A549 (cell line): Measurements from ENCODE around the gene GLT6D1. TPM values are rescaled to one million over a fixed set of nuclear protein-coding genes. Genes with fewer than 3 reads are reported as not detected.

Source experiments
- ATAC-seq, 2 experiments: fragments of 200-7000 bp in 1 of 2; fragments of >200 bp in 1 of 2; cut with Nextera tagmentation in 1 of 2; cut with Tn5 transposase in 1 of 2; 3 replicates each; pipeline versions ENCODE4 v1.8.0 to v1.9.1; 2018 to 2020; ENCODE audit warnings: mild to moderate bottlenecking in 1 of 2, moderate library complexity in 1 of 2
- CTCF ChIA-PET: fragments of 300-600 bp; sonication (Branson Sonifier 250); formaldehyde crosslinking; extraction: SDS; loops from one replicate; lab custom pipeline; 2021; ENCODE audit warnings: antibody characterized with exemption, inconsistent platforms; lab: Yijun Ruan, JAX
- POLR2A ChIA-PET: fragments of 350-600 bp; formaldehyde crosslinking; extraction: SDS; loops from one replicate; lab custom pipeline; 2021; ENCODE audit warnings: antibody characterized with exemption, inconsistent platforms; lab: Yijun Ruan, JAX
- DNase-seq, 2 experiments: peaks; one replicate each; pipeline versions ENCODE4 v3.0.0 to v3.0.0-alpha.2; 2011 to 2016; ENCODE audit warnings: low read depth in 1 of 2, low spot score in 1 of 2
- FAIRE-seq: peaks from 2 replicates; lab custom pipeline; 2011; peaks lifted over from hg19 to GRCh38; lab: Jason Lieb, UNC
- H3K27ac ChIP-seq, 2 experiments: fragments of >200 bp; sonication (Bioruptor Twin); formaldehyde crosslinking; 3 replicates each; pipeline ENCODE4 v1.5.1; 2016 to 2017
- H3K4me1 ChIP-seq: fragments of >200 bp; sonication (Bioruptor Twin); formaldehyde crosslinking; 3 replicates; pipeline ENCODE4 v1.6.1; 2016
- H3K4me2 ChIP-seq: fragments of >200 bp; sonication (Bioruptor Twin); formaldehyde crosslinking; 3 replicates; pipeline ENCODE4 v1.6.1; 2016
- H3K4me3 ChIP-seq: fragments of >200 bp; sonication (Bioruptor Twin); formaldehyde crosslinking; 3 replicates; pipeline ENCODE4 v1.5.1; 2016
- H3K9me3 ChIP-seq: fragments of >200 bp; sonication (Bioruptor Twin); formaldehyde crosslinking; 3 replicates; pipeline ENCODE4 v1.6.1; 2016
- BCL3 ChIP-seq: fragments of >200 bp; sonication (Bioruptor Twin); formaldehyde crosslinking; IDR thresholded peaks from 3 replicates; pipeline ENCODE4 v1.6.1; 2016
- CBX2 ChIP-seq: fragments of 200-600 bp; sonication (generic); IDR thresholded peaks from 2 replicates; pipeline ENCODE4 v1.6.1; 2016; ENCODE audit warnings: low read depth, mild to moderate bottlenecking, borderline replicate concordance
- CBX8 ChIP-seq: fragments of 200-600 bp; sonication (generic); IDR thresholded peaks from 2 replicates; pipeline ENCODE4 v1.6.1; 2016
- EP300 ChIP-seq, 2 experiments: fragments of >200 bp; sonication (Bioruptor Twin); formaldehyde crosslinking; IDR thresholded peaks; 2 replicates in 1 of 2; 3 replicates in 1 of 2; pipeline ENCODE4 v1.6.1; 2016 to 2017
- FOSB ChIP-seq: fragments of 250-450 bp; sonication (Bioruptor Pico); IDR thresholded peaks from 2 replicates; pipeline ENCODE4 v1.5.0; 2020; ENCODE audit warnings: mild to moderate bottlenecking, moderate library complexity
- FOXS1 ChIP-seq: fragments of 250-450 bp; sonication (Bioruptor Pico); IDR thresholded peaks from 2 replicates; pipeline ENCODE4 v1.5.0; 2020; ENCODE audit warnings: mild to moderate bottlenecking, moderate library complexity
- HOXA7 ChIP-seq: fragments of 250-450 bp; sonication (Bioruptor Pico); IDR thresholded peaks from 2 replicates; pipeline ENCODE4 v1.5.0; 2020; ENCODE audit warnings: mild to moderate bottlenecking, moderate library complexity
- JUNB ChIP-seq: fragments of >200 bp; sonication (Bioruptor Twin); formaldehyde crosslinking; IDR thresholded peaks from 2 replicates; pipeline ENCODE4 v1.6.1; 2016
- MAFK ChIP-seq: fragments of 450-650 bp; IDR thresholded peaks from 2 replicates; pipeline ENCODE4 v1.6.1; 2014; ENCODE audit not compliant: partially characterized antibody
- MAX ChIP-seq: IDR thresholded peaks from 2 replicates; pipeline ENCODE4 v1.6.1; 2012
- MAZ ChIP-seq: fragments of 150-350 bp; IDR thresholded peaks from 2 replicates; pipeline ENCODE4 v1.6.1; 2014; ENCODE audit warnings: antibody characterized with exemption, low read depth, low read length, borderline replicate concordance
- MYC ChIP-seq: IDR thresholded peaks from 2 replicates; pipeline ENCODE4 v1.6.1; 2012; ENCODE audit warnings: mild to moderate bottlenecking, inconsistent platforms, low read length, improper control_type of control experiment, borderline replicate concordance
- NR3C1 ChIP-seq: fragments of >200 bp; sonication (Bioruptor Twin); formaldehyde crosslinking; IDR thresholded peaks from 3 replicates; pipeline ENCODE4 v1.6.1; 2017
- POLR2A ChIP-seq: IDR thresholded peaks from 2 replicates; pipeline ENCODE4 v1.6.1; 2012; ENCODE audit warnings: mild to moderate bottlenecking, low read length
- RARB ChIP-seq: fragments of 250-450 bp; sonication (Bioruptor Pico); IDR thresholded peaks from 2 replicates; pipeline ENCODE4 v1.8.0; 2021; ENCODE audit warnings: mild to moderate bottlenecking, moderate library complexity
- SMC3 ChIP-seq: fragments of >200 bp; sonication (Bioruptor Twin); formaldehyde crosslinking; IDR thresholded peaks from 3 replicates; pipeline ENCODE4 v1.6.1; 2018; ENCODE audit warnings: inconsistent platforms
- SREBF2 ChIP-seq: fragments of 450-650 bp; IDR thresholded peaks from 2 replicates; pipeline ENCODE4 v1.6.1; 2014; ENCODE audit warnings: mild to moderate bottlenecking, moderate library complexity
- WGBS: methylation state at CpG from one replicate; pipeline ENCODE4 v1.1.6; 2017; ENCODE audit errors: missing lambda C conversion rate; 5-methylcytosine and 5-hydroxymethylcytosine counted together
- polyA plus RNA-seq, 4 experiments: library from polyadenylated mRNA; depleted of rRNA in 3 of 4; stranded (reverse); fragments of >200 nt; fragmentation: RNase III in 1 of 4; extraction: RNeasy Plus Mini Kit Qiagen cat#74134 plus additional on column Dnase treatment in 1 of 4; gene quantifications; 2 replicates in 3 of 4; 3 replicates in 1 of 4; pipeline ENCODE4 v1.2.3, GENCODE V29; 2011 to 2017
- TF ChIP-seq, protein P1 (sequence below): fragments of 200-600 bp; sonication (generic); IDR thresholded peaks from 2 replicates; pipeline ENCODE4 v1.6.1; 2016; ENCODE audit warnings: antibody characterized with exemption, mild to moderate bottlenecking, moderate library complexity
- TF ChIP-seq, protein P2 (sequence below): fragments of 250-450 bp; sonication (Bioruptor Pico); IDR thresholded peaks from 2 replicates; pipeline ENCODE4 v1.5.0; 2021; ENCODE audit warnings: mild to moderate bottlenecking, moderate library complexity, borderline replicate concordance

Gene GLT6D1
- polyA plus RNA-seq, 2 of the 4 experiments (the other 2 are of a cell fraction) = not detected

DNA sequence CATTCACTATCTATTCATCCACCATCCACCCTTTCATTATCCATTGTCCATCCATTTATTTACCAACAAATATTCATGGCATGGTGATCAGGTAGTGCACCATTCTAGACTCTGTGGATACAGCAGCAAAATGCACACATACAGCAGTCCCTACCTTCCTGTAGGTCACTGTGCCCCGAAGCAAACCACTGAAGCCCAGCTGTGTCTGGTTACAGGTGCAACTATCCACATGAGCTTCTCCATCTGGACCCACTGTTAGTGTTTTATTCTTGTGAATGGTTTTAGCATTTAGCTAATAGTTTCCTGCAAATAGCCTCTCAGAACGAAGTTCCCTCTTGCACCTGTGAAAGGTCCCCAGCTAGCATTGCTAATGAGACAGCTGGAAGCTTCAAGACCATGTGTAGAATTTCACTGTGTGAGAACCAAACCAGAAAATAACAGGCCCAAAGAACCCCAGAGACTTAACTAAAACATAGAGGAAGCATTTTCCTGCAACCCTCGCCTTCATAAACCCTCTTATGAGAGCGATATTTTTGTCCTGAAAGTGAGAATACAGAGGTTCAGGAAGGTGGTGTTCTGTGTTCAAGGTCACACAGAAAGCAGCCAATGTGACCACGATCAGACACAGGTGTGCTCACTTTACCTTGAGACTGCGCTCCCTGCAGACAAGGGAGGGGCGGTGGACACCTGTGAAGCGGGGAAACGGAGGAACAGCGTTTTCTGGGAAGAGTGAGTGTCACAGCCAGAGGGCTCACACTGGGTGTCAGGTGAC lies 59.3 kb downstream of the GLT6D1 start:
- DNase-seq = no peak
- ATAC-seq = no peak
- no peak overlapping the region for H3K27ac ChIP-seq
- CTCF ChIA-PET = no interaction called here
- no peak for TF ChIP-seq RARB (CRISPR knock-in tag)
- TF ChIP-seq JUNB = no peak
- TF ChIP-seq HOXA7 (CRISPR knock-in tag) = no peak
- no peak for TF ChIP-seq MAX
- TF ChIP-seq SMC3 = no peak
- TF ChIP-seq, all 56 proteins: peak for 0
- FAIRE-seq = no peak
- POLR2A ChIA-PET = no interaction called here
- no peaks in the 10 kb centered on the region for H3K4me1 ChIP-seq
- H3K4me3 ChIP-seq = no peak overlapping the region
- WGBS = 8% methylated on average over 10 of the region's 10 CpGs
- H3K9me3 ChIP-seq = no peaks in the 10 kb centered on the region
- no peak overlapping the region for H3K4me2 ChIP-seq

GRCh38 chr9:135579356-135579755 lies 60.0 kb downstream of the GLT6D1 start:
- ATAC-seq = no peak
- Histone ChIP-seq H3K27ac (no peak overlapping the region), H3K4me3 (no peak overlapping the region)
- TF ChIP-seq MAFK (no peak), CBX8 (no peak), HOXA7 (CRISPR knock-in tag) (no peak), SREBF2 (no peak), MAZ (no peak), RARB (CRISPR knock-in tag) (no peak), FOSB (CRISPR knock-in tag) (no peak), POLR2A (no peak), FOXS1 (CRISPR knock-in tag) (no peak), NR3C1 (no peak), MYC (no peak), CBX2 (no peak), EP300 (IDR thresholded peaks at IDR 0.05) (no peak), BCL3 (no peak)
- TF ChIP-seq, protein P1, sequence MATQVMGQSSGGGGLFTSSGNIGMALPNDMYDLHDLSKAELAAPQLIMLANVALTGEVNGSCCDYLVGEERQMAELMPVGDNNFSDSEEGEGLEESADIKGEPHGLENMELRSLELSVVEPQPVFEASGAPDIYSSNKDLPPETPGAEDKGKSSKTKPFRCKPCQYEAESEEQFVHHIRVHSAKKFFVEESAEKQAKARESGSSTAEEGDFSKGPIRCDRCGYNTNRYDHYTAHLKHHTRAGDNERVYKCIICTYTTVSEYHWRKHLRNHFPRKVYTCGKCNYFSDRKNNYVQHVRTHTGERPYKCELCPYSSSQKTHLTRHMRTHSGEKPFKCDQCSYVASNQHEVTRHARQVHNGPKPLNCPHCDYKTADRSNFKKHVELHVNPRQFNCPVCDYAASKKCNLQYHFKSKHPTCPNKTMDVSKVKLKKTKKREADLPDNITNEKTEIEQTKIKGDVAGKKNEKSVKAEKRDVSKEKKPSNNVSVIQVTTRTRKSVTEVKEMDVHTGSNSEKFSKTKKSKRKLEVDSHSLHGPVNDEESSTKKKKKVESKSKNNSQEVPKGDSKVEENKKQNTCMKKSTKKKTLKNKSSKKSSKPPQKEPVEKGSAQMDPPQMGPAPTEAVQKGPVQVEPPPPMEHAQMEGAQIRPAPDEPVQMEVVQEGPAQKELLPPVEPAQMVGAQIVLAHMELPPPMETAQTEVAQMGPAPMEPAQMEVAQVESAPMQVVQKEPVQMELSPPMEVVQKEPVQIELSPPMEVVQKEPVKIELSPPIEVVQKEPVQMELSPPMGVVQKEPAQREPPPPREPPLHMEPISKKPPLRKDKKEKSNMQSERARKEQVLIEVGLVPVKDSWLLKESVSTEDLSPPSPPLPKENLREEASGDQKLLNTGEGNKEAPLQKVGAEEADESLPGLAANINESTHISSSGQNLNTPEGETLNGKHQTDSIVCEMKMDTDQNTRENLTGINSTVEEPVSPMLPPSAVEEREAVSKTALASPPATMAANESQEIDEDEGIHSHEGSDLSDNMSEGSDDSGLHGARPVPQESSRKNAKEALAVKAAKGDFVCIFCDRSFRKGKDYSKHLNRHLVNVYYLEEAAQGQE = no peak
- TF ChIP-seq, protein P2, sequence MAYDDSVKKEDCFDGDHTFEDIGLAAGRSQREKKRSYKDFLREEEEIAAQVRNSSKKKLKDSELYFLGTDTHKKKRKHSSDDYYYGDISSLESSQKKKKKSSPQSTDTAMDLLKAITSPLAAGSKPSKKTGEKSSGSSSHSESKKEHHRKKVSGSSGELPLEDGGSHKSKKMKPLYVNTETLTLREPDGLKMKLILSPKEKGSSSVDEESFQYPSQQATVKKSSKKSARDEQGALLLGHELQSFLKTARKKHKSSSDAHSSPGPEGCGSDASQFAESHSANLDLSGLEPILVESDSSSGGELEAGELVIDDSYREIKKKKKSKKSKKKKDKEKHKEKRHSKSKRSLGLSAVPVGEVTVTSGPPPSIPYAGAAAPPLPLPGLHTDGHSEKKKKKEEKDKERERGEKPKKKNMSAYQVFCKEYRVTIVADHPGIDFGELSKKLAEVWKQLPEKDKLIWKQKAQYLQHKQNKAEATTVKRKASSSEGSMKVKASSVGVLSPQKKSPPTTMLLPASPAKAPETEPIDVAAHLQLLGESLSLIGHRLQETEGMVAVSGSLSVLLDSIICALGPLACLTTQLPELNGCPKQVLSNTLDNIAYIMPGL = no peak
- TF ChIP-seq, all 56 proteins: peak for 0
- 1% methylated on average over 2 of the region's 2 CpGs for WGBS
- Histone ChIP-seq H3K4me1 (no peaks in the 10 kb centered on the region), H3K4me2 (no peak overlapping the region), H3K9me3 (no peaks in the 10 kb centered on the region)
- FAIRE-seq (no peak), DNase-seq (no peak)
- CTCF ChIA-PET = no interaction called here
- POLR2A ChIA-PET = no interaction called here
